Thyroid gland (tissue), 4 donors: Measurements from ENCODE around the gene PGLYRP2.
"Not testable (repeated sequence)": the region's sequence is repeated elsewhere in the genome, so short reads cannot be mapped to it uniquely, and the experiment has no call there.

Source experiments
- CTCF ChIP-seq, 6 experiments: fragments of 200-600 bp in 3 of 6; fragments of 450-650 bp in 3 of 6; sonication (generic) in 3 of 6; IDR thresholded peaks; one replicate each; pipeline ENCODE4 v1.5.1; 2016 to 2019; ENCODE audit warnings: antibody characterized with exemption in 6 of 6, mild to moderate bottlenecking in 2 of 6, inconsistent platforms in 1 of 6, moderate library complexity in 1 of 6
- POLR2A ChIP-seq, 2 donors: fragments of 450-650 bp; IDR thresholded peaks; one replicate each; pipeline ENCODE4 v1.6.1; 2017; ENCODE audit warnings: antibody characterized with exemption in 2 of 2, mild to moderate bottlenecking in 2 of 2, moderate library complexity in 1 of 2

- TF ChIP-seq POLR2A, CTCF (IDR thresholded peaks at IDR 0.05): not testable (repeated sequence)
Observed at GRCh38 chr19:15515227-15515625, 35.9 kb upstream of the PGLYRP2 start.
